Endothelial cell of umbilical vein (primary cell): ENCODE measurements around the gene ZNF8. TPM values are rescaled to one million over a fixed set of nuclear protein-coding genes. Genes with fewer than 3 reads are reported as not detected.

Experiments used
- BruUV-seq: library from RNA; stranded (reverse); fragments of 400-500 nt; replicated peaks from 2 replicates; lab custom pipeline; 2021; lab: Mats Ljungman, UMichigan
- CTCF ChIA-PET: fragments of 300-600, 350-600 bp; sonication (Branson Sonifier 250); formaldehyde crosslinking; loops from one replicate; lab custom pipeline; 2021; ENCODE audit warnings: antibody characterized with exemption, inconsistent platforms; lab: Charles Lee
- POLR2A ChIA-PET: fragments of 300-600, 350-600 bp; sonication (Branson Sonifier 250); formaldehyde crosslinking; loops from one replicate; lab custom pipeline; 2021; ENCODE audit warnings: antibody characterized with exemption, inconsistent platforms; lab: Charles Lee
- DNase-seq: peaks from one replicate; pipeline ENCODE4 v3.0.0-alpha.2; 2011; ENCODE audit warnings: low read depth, low spot score
- FAIRE-seq: peaks from 2 replicates; lab custom pipeline; 2011; peaks lifted over from hg19 to GRCh38; lab: Jason Lieb, UNC
- H2AFZ ChIP-seq: 2 replicates; pipeline ENCODE4 v1.6.0; 2012; ENCODE audit warnings: low read depth, low read length, control low read depth, inconsistent platforms
- H3K27ac ChIP-seq: 2 replicates; pipeline ENCODE4 v1.5.1; 2011; ENCODE audit warnings: low read depth, mild to moderate bottlenecking, control low read depth, low read length, moderate library complexity; ENCODE audit not compliant: insufficient read depth
- H3K27me3 ChIP-seq, 2 experiments: 2 replicates each; pipeline versions ENCODE4 v1.6.0 to v1.6.1; 2011; ENCODE audit warnings: low read length in 2 of 2, mixed read lengths in 1 of 2; ENCODE audit not compliant: control insufficient read depth in 2 of 2, insufficient read depth in 2 of 2
- H3K36me3 ChIP-seq, 2 experiments: 2 replicates in 1 of 2; 3 replicates in 1 of 2; pipeline ENCODE4 v1.5.1; 2011; ENCODE audit warnings: low read length in 2 of 2, mild to moderate bottlenecking in 1 of 2, moderate library complexity in 1 of 2; ENCODE audit not compliant: control insufficient read depth in 2 of 2, insufficient read depth in 2 of 2; ENCODE audit errors: extremely low read depth in 1 of 2
- H3K4me1 ChIP-seq: 3 replicates; pipeline ENCODE4 v1.5.1; 2011; ENCODE audit warnings: mild to moderate bottlenecking, low read length; ENCODE audit not compliant: control insufficient read depth, insufficient read depth; ENCODE audit errors: extremely low read depth
- H3K4me2 ChIP-seq: 2 replicates; pipeline ENCODE4 v1.6.1; 2011; ENCODE audit warnings: low read length, control low read depth, mixed read lengths; ENCODE audit not compliant: insufficient read depth
- H3K4me3 ChIP-seq, 3 experiments: fragments of 200-600 bp in 1 of 3; sonication (generic), shearing (Covaris generic) in 1 of 3; replicated peaks in 1 of 3; 2 replicates each; pipeline ENCODE4 v1.5.1; 2011 to 2016; ENCODE audit warnings: control low read depth in 3 of 3, low read length in 3 of 3, mild to moderate bottlenecking in 2 of 3, inconsistent platforms in 1 of 3, low read depth in 1 of 3, moderate library complexity in 1 of 3; ENCODE audit not compliant: insufficient read depth in 1 of 3
- H3K79me2 ChIP-seq: 2 replicates; pipeline ENCODE4 v1.6.0; 2012; ENCODE audit warnings: low read length, inconsistent platforms; ENCODE audit not compliant: control insufficient read depth, insufficient read depth
- H3K9ac ChIP-seq: replicated peaks from 2 replicates; pipeline ENCODE3; 2011; ENCODE audit warnings: low read length, control low read depth; ENCODE audit not compliant: insufficient read depth; ENCODE audit errors: extremely low read depth
- H3K9me1 ChIP-seq: replicated peaks from 3 replicates; pipeline ENCODE4 v1.6.0; 2011; ENCODE audit warnings: mild to moderate bottlenecking, low read length; ENCODE audit not compliant: control insufficient read depth, insufficient read depth; ENCODE audit errors: extremely low read depth
- H3K9me3 ChIP-seq: replicated peaks from 2 replicates; pipeline ENCODE4 v1.5.1; 2012; ENCODE audit warnings: low read length, inconsistent platforms; ENCODE audit not compliant: control insufficient read depth, insufficient read depth
- H4K20me1 ChIP-seq: replicated peaks from 2 replicates; pipeline ENCODE3; 2011; ENCODE audit warnings: mild to moderate bottlenecking, low read length; ENCODE audit not compliant: control insufficient read depth, insufficient read depth; ENCODE audit errors: extremely low read depth
- EZH2 ChIP-seq: IDR thresholded peaks from 2 replicates; pipeline ENCODE4 v1.6.1; 2012; ENCODE audit warnings: borderline replicate concordance, low read depth, mild to moderate bottlenecking, moderate library complexity, low read length, inconsistent platforms; ENCODE audit not compliant: severe bottlenecking
- FOS ChIP-seq: IDR thresholded peaks from 2 replicates; pipeline ENCODE4 v1.6.1; 2011; ENCODE audit warnings: mild to moderate bottlenecking, low read length, moderate library complexity, borderline replicate concordance; ENCODE audit not compliant: insufficient read depth
- GATA2 ChIP-seq: IDR thresholded peaks from 2 replicates; pipeline ENCODE4 v1.7.0; 2011; ENCODE audit warnings: low read depth, mild to moderate bottlenecking, moderate library complexity, mixed read lengths, low read length; ENCODE audit not compliant: insufficient read length, insufficient read depth
- JUN ChIP-seq: IDR thresholded peaks from 2 replicates; pipeline ENCODE4 v1.6.1; 2011; ENCODE audit warnings: borderline replicate concordance, low read depth; ENCODE audit not compliant: insufficient read length, insufficient read depth
- MYC ChIP-seq: IDR thresholded peaks from one replicate; pipeline ENCODE4 v1.6.1; 2011; ENCODE audit warnings: mild to moderate bottlenecking, low read depth, low read length
- POLR2A ChIP-seq: IDR thresholded peaks from 2 replicates; pipeline ENCODE4 v1.6.1; 2012; ENCODE audit warnings: low read depth, mild to moderate bottlenecking, control low read depth, low read length
- POLR2AphosphoS5 ChIP-seq: IDR thresholded peaks from 2 replicates; pipeline ENCODE4 v1.6.1; 2012; ENCODE audit warnings: low read depth, mild to moderate bottlenecking, control low read depth, low read length, moderate library complexity; ENCODE audit not compliant: insufficient read depth
- dilution Hi-C: fragments of 300-500 bp; cut with MboI; formaldehyde crosslinking; loops from one replicate; pipeline ENCODE4 v1.15.0; 2019; ENCODE audit warnings: low sequenced_read_pairs; ENCODE audit not compliant: extremely low pct_ligation_motif_present
- intact Hi-C: fragments of 100-400 bp; cut with micrococcal nuclease; formaldehyde crosslinking; loops from one replicate; pipeline ENCODE4 v1.10.0; 2022
- polyA plus RNA-seq, 4 experiments: library from polyadenylated mRNA; depleted of rRNA in 3 of 4; stranded (reverse) in 3 of 4; unstranded in 1 of 4; fragments of >200 nt; gene quantifications; 2 replicates each; pipeline versions ENCODE4 v1.2.1 to v1.2.3, GENCODE V29; 2011 to 2012; ENCODE audit warnings: missing spikeins in 1 of 4
- total RNA-seq: library from RNA; stranded (reverse); gene quantifications from 2 replicates; pipeline ENCODE4 v1.2.3, GENCODE V29; 2021
- TF ChIP-seq, protein P1 (sequence below): IDR thresholded peaks from 2 replicates; pipeline ENCODE4 v1.6.1; 2011; ENCODE audit not compliant: insufficient read depth, insufficient read length
- TF ChIP-seq, protein P2 (sequence below), 2 donors: IDR thresholded peaks; 1 replicate in 1 of 2; 2 replicates in 1 of 2; pipeline ENCODE4 v1.5.1; 2011; ENCODE audit warnings: low read length in 2 of 2, mild to moderate bottlenecking in 2 of 2, moderate library complexity in 2 of 2, control low read depth in 1 of 2, inconsistent platforms in 1 of 2, low read depth in 1 of 2; ENCODE audit not compliant: insufficient read depth in 1 of 2; ENCODE audit errors: extremely low read depth in 1 of 2

Gene ZNF8
- total and polyA plus RNA-seq, 2 donors (not counting 3 experiments of a cell fraction or from before 2014, with no cell fraction given), result 4.0 to 6.8 TPM

DNA sequence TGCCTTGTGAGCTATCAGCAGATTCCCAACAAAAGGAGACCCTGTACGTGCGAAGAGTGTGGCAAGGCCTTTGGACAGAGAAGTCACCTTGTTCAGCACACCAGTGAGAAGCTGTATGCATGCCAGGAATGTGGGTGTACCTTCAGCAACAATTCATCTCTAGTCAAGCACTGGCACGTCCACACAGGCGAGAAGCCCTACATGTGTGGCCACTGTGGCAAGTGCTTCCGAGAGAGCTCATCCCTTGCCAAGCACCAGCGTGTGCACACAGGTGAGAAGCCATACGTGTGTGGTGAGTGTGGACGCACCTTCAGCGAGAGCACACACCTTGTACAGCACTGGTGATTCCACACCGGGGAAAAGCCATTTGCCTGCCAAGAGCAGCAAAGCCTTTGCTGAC lies 40.5 kb downstream of the ZNF8 start:
- no TSS peak for BruUV-seq
- Histone ChIP-seq H3K9ac (no peak overlapping the region), H3K27me3 (no peaks in the 10 kb centered on the region), H3K9me1 (no peaks in the 10 kb centered on the region), H3K27ac (no peak overlapping the region), H4K20me1 (no peaks in the 10 kb centered on the region), H3K36me3 (peaks cover 0 to 14% of the 10 kb centered on the region in 2 experiments), H2AFZ (no peak overlapping the region), H3K79me2 (no peaks in the 10 kb centered on the region), H3K4me1 (no peaks in the 10 kb centered on the region), H3K4me2 (no peak overlapping the region), H3K9me3 (no peaks in the 10 kb centered on the region), H3K4me3 (no peak overlapping the region)
- no peak for FAIRE-seq
- dilution Hi-C loops (no loop called here), intact Hi-C loops (no loop called here)
- TF ChIP-seq JUN, result no peak
- ChIA-PET POLR2A (no interaction called here), CTCF (no interaction called here)
- no peak for DNase-seq

DNA sequence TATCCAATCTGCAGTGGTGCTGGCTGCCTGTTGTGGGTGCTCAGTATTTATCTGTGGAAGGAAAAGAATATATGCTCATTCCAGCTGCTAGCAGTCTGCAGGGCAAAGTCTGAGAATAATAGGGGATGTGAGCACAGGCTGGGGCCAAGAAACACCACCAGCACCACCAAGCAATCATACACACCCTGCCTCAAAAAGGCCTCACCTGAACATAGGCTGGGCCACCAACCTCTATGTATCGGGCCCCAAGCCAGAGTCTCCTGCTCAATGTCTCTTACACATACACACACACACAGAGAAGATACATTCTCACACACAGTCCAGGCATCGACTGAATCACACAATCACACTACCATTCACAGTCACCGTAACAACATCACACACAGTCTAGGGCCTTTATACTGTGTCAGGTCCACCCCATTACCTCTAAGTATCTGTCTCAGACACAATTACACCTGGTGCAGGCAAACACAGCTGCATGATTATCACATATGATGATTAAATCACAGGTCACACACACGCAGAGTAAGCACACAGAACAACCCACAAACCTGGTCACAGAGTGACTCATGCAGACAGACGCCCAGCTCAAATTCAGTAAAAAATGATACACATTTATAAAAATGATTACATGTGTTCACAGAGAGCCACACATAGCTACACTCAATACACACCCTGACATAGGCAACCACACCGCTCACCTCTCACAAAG lies 46.7 kb downstream of the ZNF8 start:
- Histone ChIP-seq H3K9me1 (no peaks in the 10 kb centered on the region), H2AFZ (no peak overlapping the region), H4K20me1 (no peaks in the 10 kb centered on the region), H3K9ac (no peak overlapping the region), H3K4me1 (peaks cover 12% of the 10 kb centered on the region), H3K36me3 (no peaks in the 10 kb centered on the region), H3K4me3 (peak overlapping the region in 1 of 3 experiments; percentile 6), H3K79me2 (peaks cover 18% of the 10 kb centered on the region), H3K27ac (no peak overlapping the region), H3K4me2 (peak overlapping the region; percentile 74), H3K9me3 (no peaks in the 10 kb centered on the region), H3K27me3 (no peaks in the 10 kb centered on the region)
- CTCF ChIA-PET, result interaction anchor here (1.4 kb wide), 1 partner anchor 96 kb away, joined by 5 read pairs; the partner anchor contains the start of gene ZNF544
- dilution Hi-C loops (no loop called here), intact Hi-C loops (loop anchor here (1.0 to 2.0 kb wide), 3 partner anchors 20 to 115 kb away; partner anchors contain the start of genes ERVK3-1, ZNF132 and ZNF8)
- TSS peak; percentile 14 for BruUV-seq
- DNase-seq, result no peak
- no peak for FAIRE-seq
- POLR2A ChIA-PET, result no interaction called here
- TF ChIP-seq EZH2, result no peak
- no peak for TF ChIP-seq GATA2
- no peak for TF ChIP-seq POLR2A
- TF ChIP-seq, protein P1, sequence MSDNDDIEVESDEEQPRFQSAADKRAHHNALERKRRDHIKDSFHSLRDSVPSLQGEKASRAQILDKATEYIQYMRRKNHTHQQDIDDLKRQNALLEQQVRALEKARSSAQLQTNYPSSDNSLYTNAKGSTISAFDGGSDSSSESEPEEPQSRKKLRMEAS, result no peak
- TF ChIP-seq, protein P2, sequence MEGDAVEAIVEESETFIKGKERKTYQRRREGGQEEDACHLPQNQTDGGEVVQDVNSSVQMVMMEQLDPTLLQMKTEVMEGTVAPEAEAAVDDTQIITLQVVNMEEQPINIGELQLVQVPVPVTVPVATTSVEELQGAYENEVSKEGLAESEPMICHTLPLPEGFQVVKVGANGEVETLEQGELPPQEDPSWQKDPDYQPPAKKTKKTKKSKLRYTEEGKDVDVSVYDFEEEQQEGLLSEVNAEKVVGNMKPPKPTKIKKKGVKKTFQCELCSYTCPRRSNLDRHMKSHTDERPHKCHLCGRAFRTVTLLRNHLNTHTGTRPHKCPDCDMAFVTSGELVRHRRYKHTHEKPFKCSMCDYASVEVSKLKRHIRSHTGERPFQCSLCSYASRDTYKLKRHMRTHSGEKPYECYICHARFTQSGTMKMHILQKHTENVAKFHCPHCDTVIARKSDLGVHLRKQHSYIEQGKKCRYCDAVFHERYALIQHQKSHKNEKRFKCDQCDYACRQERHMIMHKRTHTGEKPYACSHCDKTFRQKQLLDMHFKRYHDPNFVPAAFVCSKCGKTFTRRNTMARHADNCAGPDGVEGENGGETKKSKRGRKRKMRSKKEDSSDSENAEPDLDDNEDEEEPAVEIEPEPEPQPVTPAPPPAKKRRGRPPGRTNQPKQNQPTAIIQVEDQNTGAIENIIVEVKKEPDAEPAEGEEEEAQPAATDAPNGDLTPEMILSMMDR (IDR thresholded peaks at IDR 0.05; ENCODE audit: extremely low read depth in 1 of 2, insufficient read depth in 1 of 2, low read depth in 1 of 2, low read length in 2 of 2), result no peak
- no peak for TF ChIP-seq MYC
- TF ChIP-seq POLR2AphosphoS5, result no peak
- TF ChIP-seq FOS, result no peak
- TF ChIP-seq JUN, result no peak
